Lung (tissue), 12 donors: ENCODE measurements around the gene MMEL1. TPM values are rescaled to one million over a fixed set of nuclear protein-coding genes. Genes with fewer than 3 reads are reported as not detected.
"Not testable (repeated sequence)": the region's sequence is repeated elsewhere in the genome, so short reads cannot be mapped to it uniquely, and the experiment has no call there.

Source experiments
- ATAC-seq: fragments of 200-7000 bp; cut with Tn5 transposase; one replicate; pipeline ENCODE4 v1.9.1; 2020; ENCODE audit warnings: moderate number of reproducible peaks; ENCODE audit not compliant: insufficient read depth, low FRiP score
- DNase-seq, 3 donors: peaks; one replicate each; pipeline ENCODE4 v3.0.0-alpha.2; 2013 to 2017
- H3K27ac ChIP-seq, 2 donors: one replicate each; pipeline ENCODE4 v1.5.1; 2013; ENCODE audit warnings: mild to moderate bottlenecking in 2 of 2, moderate library complexity in 2 of 2, control low read depth in 1 of 2, inconsistent platforms in 1 of 2, low read depth in 1 of 2, low read length in 1 of 2
- H3K27me3 ChIP-seq, 3 donors: one replicate each; pipeline ENCODE4 v1.5.1; 2013; ENCODE audit warnings: low read length in 2 of 3; ENCODE audit not compliant: control insufficient read depth in 3 of 3, insufficient read depth in 3 of 3
- H3K36me3 ChIP-seq, 4 donors: one replicate each; pipeline ENCODE4 v1.5.1; 2013; ENCODE audit warnings: low read length in 4 of 4, mild to moderate bottlenecking in 1 of 4, moderate library complexity in 1 of 4; ENCODE audit not compliant: control insufficient read depth in 4 of 4, insufficient read depth in 4 of 4
- H3K4me1 ChIP-seq, 5 donors: one replicate each; pipeline ENCODE4 v1.5.1; 2013; ENCODE audit warnings: low read length in 5 of 5, mild to moderate bottlenecking in 2 of 5, moderate library complexity in 1 of 5; ENCODE audit not compliant: control insufficient read depth in 5 of 5, insufficient read depth in 5 of 5
- H3K4me3 ChIP-seq: one replicate; pipeline ENCODE4 v1.5.1; 2013; ENCODE audit warnings: mild to moderate bottlenecking, control low read depth, moderate library complexity
- H3K9ac ChIP-seq, 2 donors: one replicate each; pipeline ENCODE4 v1.5.1; 2013; ENCODE audit warnings: low read length in 2 of 2, control low read depth in 1 of 2; ENCODE audit not compliant: insufficient read depth in 1 of 2
- H3K9me3 ChIP-seq, 4 donors: one replicate each; pipeline ENCODE4 v1.5.1; 2013; ENCODE audit warnings: low read length in 3 of 4, mild to moderate bottlenecking in 1 of 4, moderate library complexity in 1 of 4; ENCODE audit not compliant: control insufficient read depth in 4 of 4, insufficient read depth in 3 of 4
- WGBS, 2 donors: extraction: QIAGEN DNeasy Blood & Tissue Kit; methylation state at CpG; one replicate each; pipeline ENCODE4 v1.1.7; 2013; 5-methylcytosine and 5-hydroxymethylcytosine counted together
- polyA plus RNA-seq, 2 donors: library from polyadenylated mRNA; stranded (reverse); fragments of 200-250 nt; gene quantifications; one replicate each; pipeline ENCODE4 v1.2.1, GENCODE V29; 2013
- total RNA-seq, 2 donors: library from RNA; depleted of rRNA in 1 of 2; stranded (reverse); fragments of >200 nt in 1 of 2; gene quantifications; one replicate each; pipeline ENCODE4 v1.2.1, GENCODE V29; 2014 to 2021
- TF ChIP-seq, protein P1 (sequence below): IDR thresholded peaks from 2 replicates; pipeline ENCODE4 v1.5.1; 2012; ENCODE audit warnings: mild to moderate bottlenecking; ENCODE audit errors: control extremely low read depth, extremely low read depth
- donor health status: control.
- donor health status: control.
- donor health status: Bipolar disorder and iron deficiency.
- donor health status: healthy.
- donor health status: DM: yes; HTN: yes; CAD: no.

MMEL1 gene
- total and polyA plus RNA-seq, 4 donors: 4.0 to 8.4 (median 6.0) TPM

DNA sequence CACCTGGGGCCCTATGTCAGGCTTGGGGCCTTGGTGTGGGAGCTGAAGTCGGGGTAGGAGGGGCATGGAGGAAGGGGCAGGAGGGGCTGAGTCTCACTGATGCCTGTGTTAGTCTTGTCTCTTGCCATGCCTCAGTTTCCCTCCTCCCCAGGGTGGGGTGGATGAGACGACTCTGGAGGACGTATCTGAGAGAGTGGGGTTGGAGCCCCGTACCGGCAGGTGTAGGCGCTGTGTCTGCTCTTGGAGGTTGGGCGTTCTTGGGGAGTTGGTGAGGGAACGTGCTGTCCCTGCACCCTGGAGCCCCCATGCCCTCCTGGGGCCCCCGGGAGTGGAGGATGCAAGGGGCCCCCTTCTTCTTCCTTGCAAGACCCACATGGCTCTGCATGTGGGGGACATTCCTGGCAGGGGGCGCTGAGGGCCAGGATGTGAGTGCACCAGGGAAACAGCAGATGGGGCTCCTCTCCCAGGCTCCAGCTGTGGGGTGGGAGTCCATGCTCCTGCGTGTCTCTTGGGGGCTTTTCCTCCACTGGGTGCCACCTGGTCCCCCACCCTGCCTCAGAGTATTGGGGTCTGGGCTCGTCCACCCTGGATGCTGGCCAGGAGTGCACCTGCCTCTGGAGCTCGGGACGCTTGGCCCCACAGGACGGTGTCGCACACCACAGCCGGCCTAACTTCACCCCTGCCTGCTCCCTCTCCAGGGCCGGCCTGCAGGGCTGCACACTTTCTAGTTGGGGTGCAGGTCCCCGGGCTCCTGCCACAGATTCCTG is 78.0 kb downstream of the MMEL1 start:
- H3K36me3 ChIP-seq: peaks cover 0 to 15% (median 0%) of the 10 kb centered on the region in 4 donors
- DNase-seq (peak in 2 of 3 donors; percentile 57 to 64), ATAC-seq (no peak)
- H3K9me3 ChIP-seq: no peaks in the 10 kb centered on the region
- no peak overlapping the region for H3K4me3 ChIP-seq
- TF ChIP-seq, protein P1, sequence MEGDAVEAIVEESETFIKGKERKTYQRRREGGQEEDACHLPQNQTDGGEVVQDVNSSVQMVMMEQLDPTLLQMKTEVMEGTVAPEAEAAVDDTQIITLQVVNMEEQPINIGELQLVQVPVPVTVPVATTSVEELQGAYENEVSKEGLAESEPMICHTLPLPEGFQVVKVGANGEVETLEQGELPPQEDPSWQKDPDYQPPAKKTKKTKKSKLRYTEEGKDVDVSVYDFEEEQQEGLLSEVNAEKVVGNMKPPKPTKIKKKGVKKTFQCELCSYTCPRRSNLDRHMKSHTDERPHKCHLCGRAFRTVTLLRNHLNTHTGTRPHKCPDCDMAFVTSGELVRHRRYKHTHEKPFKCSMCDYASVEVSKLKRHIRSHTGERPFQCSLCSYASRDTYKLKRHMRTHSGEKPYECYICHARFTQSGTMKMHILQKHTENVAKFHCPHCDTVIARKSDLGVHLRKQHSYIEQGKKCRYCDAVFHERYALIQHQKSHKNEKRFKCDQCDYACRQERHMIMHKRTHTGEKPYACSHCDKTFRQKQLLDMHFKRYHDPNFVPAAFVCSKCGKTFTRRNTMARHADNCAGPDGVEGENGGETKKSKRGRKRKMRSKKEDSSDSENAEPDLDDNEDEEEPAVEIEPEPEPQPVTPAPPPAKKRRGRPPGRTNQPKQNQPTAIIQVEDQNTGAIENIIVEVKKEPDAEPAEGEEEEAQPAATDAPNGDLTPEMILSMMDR: peak; percentile 26
- no peaks in the 10 kb centered on the region for H3K27me3 ChIP-seq
- no peak overlapping the region for H3K9ac ChIP-seq
- peak overlapping the region in 1 of 2 donors; percentile 95 for H3K27ac ChIP-seq
- WGBS, 2 donors: 37 to 48% methylated on average over 18 to 19 of the region's 19 CpGs
- peaks cover 0 to 32% (median 16%) of the 10 kb centered on the region in 5 donors for H3K4me1 ChIP-seq

DNA sequence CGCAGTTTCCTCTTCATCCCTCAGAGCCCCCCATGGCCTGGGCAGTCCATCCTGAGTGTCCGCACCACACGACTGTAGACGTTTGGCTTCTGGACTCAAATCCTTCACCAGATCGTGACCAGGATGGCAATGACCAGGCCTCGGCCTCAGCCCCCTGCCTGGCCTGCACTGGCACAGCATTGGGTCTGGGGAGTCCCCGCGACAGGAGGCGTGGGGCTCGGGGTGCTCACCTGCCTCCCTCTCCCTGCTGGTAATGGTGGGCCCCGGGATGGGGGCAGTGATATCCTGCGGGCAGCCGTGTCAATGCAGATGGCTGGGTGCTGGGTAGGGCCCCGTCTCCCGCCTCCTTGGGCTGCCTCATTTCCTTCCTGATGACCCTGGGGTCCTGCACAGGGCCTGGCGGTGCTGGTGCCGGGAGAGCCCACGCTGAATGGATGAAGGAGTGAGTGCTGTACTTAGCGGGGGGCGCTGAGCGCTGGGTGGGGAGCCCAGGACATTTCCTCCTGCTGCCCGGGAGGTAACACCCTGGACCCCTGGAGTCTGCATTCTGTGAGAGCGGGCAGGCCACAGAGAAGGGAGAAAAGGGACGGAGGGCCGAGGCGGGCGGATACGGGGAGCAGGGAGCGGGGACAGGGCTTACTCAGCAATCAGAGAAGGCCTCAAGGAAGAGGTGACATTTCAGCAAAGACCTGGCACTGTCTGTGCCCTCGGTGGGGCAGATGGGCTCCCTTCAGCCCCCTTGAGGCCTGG is 78.8 kb downstream of the MMEL1 start:
- DNase-seq: no peak
- H3K9me3 ChIP-seq: no peaks in the 10 kb centered on the region
- H3K4me3 ChIP-seq: no peak overlapping the region
- H3K4me1 ChIP-seq: peaks cover 0 to 28% (median 16%) of the 10 kb centered on the region in 5 donors
- no peaks in the 10 kb centered on the region for H3K27me3 ChIP-seq
- WGBS, 2 donors: 79 to 81% methylated on average over 29 to 30 of the region's 30 CpGs
- no peak overlapping the region for H3K27ac ChIP-seq
- no peak overlapping the region for H3K9ac ChIP-seq
- TF ChIP-seq, protein P1: no peak
- H3K36me3 ChIP-seq: peaks cover 0 to 9% (median 0%) of the 10 kb centered on the region in 4 donors
- ATAC-seq: no peak

DNA sequence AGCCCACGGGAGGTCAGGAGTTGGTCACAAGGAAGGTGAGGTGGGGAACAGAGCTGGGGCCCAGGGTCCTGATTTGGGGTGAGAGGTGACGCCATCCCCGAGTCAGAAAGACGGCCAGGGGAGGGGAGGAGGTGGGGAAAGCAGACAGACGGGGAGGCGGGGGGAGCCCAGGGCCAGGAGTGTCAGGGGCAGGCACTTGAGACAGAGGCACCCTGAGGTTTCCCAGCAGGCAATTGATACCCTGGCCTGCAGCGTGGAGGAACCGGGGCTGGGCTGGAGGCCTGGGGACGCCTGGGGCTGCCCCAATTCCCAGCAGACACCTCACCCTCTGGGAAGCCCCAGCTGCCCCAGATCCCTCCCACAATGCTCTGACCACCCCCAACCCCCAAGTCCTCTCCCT is 79.7 kb downstream of the MMEL1 start:
- not testable (repeated sequence) for H3K27ac ChIP-seq, ATAC-seq, H3K9me3 ChIP-seq, H3K36me3 ChIP-seq, H3K4me3 ChIP-seq, DNase-seq, H3K27me3 ChIP-seq, H3K9ac ChIP-seq
- peaks cover 0 to 32% (median 22%) of the 10 kb centered on the region in 5 donors for H3K4me1 ChIP-seq
- WGBS, 2 donors: 61 to 62% methylated on average over 6 to 9 of the region's 9 CpGs

DNA sequence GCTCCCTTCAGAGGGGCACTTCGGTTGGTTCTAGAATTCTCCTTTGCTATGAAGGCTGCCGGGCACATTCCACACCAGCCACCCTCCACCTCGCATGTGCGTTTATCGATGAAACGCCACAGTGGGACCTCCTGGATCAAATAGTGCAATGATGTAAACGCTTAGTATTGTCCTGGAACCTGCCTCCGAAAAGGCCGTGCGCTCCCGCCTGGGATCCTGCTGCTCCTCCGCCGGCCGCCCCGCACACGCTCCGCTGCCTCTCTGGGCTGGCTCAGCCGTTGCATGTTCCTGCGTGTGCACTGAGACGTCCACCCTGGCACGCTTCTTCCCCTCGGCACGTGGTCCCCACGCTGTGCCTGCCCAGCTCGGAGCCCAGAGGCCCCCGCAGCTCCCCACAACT is 80.6 kb downstream of the MMEL1 start:
- 86 to 97% methylated on average over 23 to 26 of the region's 26 CpGs for WGBS, 2 donors
- H3K27me3 ChIP-seq: no peaks in the 10 kb centered on the region
- peaks cover 3 to 40% (median 21%) of the 10 kb centered on the region in 5 donors for H3K4me1 ChIP-seq
- no peaks in the 10 kb centered on the region for H3K36me3 ChIP-seq
- ATAC-seq (no peak), DNase-seq (no peak)
- H3K4me3 ChIP-seq: no peak overlapping the region
- H3K27ac ChIP-seq: no peak overlapping the region
- H3K9ac ChIP-seq: no peak overlapping the region
- H3K9me3 ChIP-seq: no peaks in the 10 kb centered on the region
- TF ChIP-seq, protein P1: no peak

DNA sequence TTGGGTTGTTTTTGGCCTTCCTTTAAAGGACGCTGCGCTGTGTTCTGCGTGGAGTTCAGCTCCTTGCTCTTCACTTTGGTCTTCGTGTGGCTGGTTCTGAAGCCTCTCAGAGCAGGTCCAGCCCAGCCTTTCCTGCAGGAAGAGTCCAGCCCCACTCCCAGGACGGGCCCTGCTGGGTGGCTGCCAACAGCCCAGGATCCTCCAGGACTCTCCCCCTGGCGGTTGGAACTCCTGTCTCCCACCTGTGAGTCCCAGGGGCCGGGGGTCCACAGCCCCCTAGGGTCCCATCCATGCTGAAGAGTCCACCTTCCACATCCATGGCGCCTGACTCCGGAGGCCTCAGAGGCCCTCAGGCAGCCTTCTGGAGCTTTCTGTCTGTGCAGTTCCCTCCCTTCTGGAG is 81.3 kb downstream of the MMEL1 start:
- ATAC-seq, H3K27me3 ChIP-seq, DNase-seq, H3K9me3 ChIP-seq, H3K4me3 ChIP-seq, H3K36me3 ChIP-seq, H3K9ac ChIP-seq: not testable (repeated sequence)
- H3K4me1 ChIP-seq: peaks cover 3 to 40% (median 22%) of the 10 kb centered on the region in 5 donors
- H3K27ac ChIP-seq: peak overlapping the region; percentile 17 to 26
- 70 to 80% methylated on average over 9 of the region's 9 CpGs for WGBS, 2 donors
